HG03159 (cell line): Measurements from ENCODE around the gene KRT35.

Experiments used
- ATAC-seq: cut with Tn5 transposase; IDR thresholded peaks from one replicate; pipeline ENCODE4 v1.9.1; 2021; ENCODE audit warnings: mild to moderate bottlenecking, moderate library complexity; ENCODE audit not compliant: unreplicated experiment

KRT35 gene

GRCh38 chr17:41490000-41490990 is 9.3 kb upstream of the KRT35 start:
- no peak for ATAC-seq

- no peak for ATAC-seq
Measured at GRCh38 chr17:41489531-41489930, 8.6 kb upstream of the KRT35 start, which contains the start of gene KRT36. KRT36 (minus strand) TSS chr17:41489910; CDS start chr17:41489864, 46 bp downstream.

GRCh38 chr17:41486809-41487530 is 6.0 kb upstream of the KRT35 start:
- no peak for ATAC-seq

- ATAC-seq, result no peak
Measured at GRCh38 chr17:41486316-41486715, 5.4 kb upstream of the KRT35 start.

- ATAC-seq, result no peak
Measured at GRCh38 chr17:41484920-41485904, 4.3 kb upstream of the KRT35 start.

GRCh38 chr17:41483991-41484826 is 3.3 kb upstream of the KRT35 start:
- no peak for ATAC-seq

GRCh38 chr17:41483531-41483930 is 2.6 kb upstream of the KRT35 start:
- no peak for ATAC-seq

GRCh38 chr17:41480581-41480980 is 370 bp downstream of the KRT35 start:
- ATAC-seq, result no peak

GRCh38 chr17:41480136-41480535 is 815 bp downstream of the KRT35 start:
- ATAC-seq, result no peak

- ATAC-seq, result no peak
Measured at GRCh38 chr17:41478237-41478636, 2.7 kb downstream of the KRT35 start.

GRCh38 chr17:41476866-41477815 is 3.8 kb downstream of the KRT35 start:
- no peak for ATAC-seq

- ATAC-seq, result no peak
Measured at GRCh38 chr17:41475421-41475820, 5.5 kb downstream of the KRT35 start.

GRCh38 chr17:41474863-41475262 is 6.1 kb downstream of the KRT35 start:
- no peak for ATAC-seq

- no peak for ATAC-seq
Measured at GRCh38 chr17:41468346-41468745, 12.6 kb downstream of the KRT35 start.

GRCh38 chr17:41467561-41467960 is 13.4 kb downstream of the KRT35 start:
- ATAC-seq, result no peak

- ATAC-seq, result no peak
Measured at GRCh38 chr17:41466988-41467387, 14.0 kb downstream of the KRT35 start, which contains the start of gene KRT32. KRT32 (minus strand) TSS chr17:41467386; CDS start chr17:41467325, 61 bp downstream.

- ATAC-seq, result no peak
Measured at GRCh38 chr17:41464682-41465081, 16.3 kb downstream of the KRT35 start.

- no peak for ATAC-seq
Measured at GRCh38 chr17:41464173-41464572, 16.8 kb downstream of the KRT35 start.
